Activated CD4-positive, alpha-beta T cell treated with anti-CD3 and anti-CD28 coated beads, Interleukin-2, Interleukin-6, amounts not matched to agents 100 ng/mL and 50 ng/mL, durations not matched to agents 16 hours and 8 hours (primary cell): Measurements from ENCODE around the gene B4GALT3.

ENCODE experiments used
- DNase-seq: peaks from one replicate; pipeline ENCODE4 v3.0.0-alpha.2; 2020

B4GALT3 gene

DNA sequence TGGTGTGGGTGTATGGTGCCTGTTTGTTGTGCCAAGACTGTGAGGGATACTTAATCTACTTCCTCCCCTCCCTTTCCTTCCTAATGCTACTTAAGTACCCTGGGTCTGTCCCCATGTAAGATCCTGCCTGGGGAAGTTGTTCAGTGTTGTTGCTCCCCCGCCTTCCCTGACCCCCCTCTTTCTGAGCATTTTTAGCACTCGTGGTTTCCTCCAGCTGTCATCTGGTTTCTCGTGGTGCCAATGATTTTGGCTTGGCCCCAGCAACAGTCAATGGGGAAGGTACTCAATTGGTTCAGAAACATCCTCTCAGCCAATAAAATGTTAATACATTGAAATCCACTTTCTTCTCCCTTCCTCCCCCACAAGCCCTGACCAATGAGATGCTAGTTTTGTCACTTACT, 8.0 kb upstream of the B4GALT3 start:
- peak; percentile 87 for DNase-seq

DNA sequence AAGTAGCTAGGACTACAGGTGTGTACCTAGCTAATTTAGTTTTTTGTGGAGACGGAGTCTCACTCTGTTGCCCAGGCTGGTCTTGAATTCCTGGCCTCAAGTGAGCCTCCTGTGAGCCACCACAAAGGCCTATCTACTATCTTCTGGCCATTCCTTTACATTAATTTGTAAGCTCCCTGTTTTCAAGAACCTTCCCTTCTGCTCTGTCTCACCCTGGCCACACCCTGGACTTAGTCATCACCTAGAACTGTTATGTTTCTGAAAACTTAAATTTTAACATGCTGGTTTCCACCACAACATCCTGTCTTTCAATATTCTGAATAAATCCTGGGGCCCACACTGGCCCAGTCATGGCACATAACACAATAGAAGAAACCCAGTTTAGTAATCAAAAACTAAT, 4.9 kb upstream of the B4GALT3 start:
- DNase-seq: peak; percentile 87

GRCh38 chr1:161180639-161181038, 3.3 kb upstream of the B4GALT3 start:
- peak; percentile 42 for DNase-seq

- no peak for DNase-seq
Measured at GRCh38 chr1:161179698-161180097, 2.4 kb upstream of the B4GALT3 start.

DNA sequence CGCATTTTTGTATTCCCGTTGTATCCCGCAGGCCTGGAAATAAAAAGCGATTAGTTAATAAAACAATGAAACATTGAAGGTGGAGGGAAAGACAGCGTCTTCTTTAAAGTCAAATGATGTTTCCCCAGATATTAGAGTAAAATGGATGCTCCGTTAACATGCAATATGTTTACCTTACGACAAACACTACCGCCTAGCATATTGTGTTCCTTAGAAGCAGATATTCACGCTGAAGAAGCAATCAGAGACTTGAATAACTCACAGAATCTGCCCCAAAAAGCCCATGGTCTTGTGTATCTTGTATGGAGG, 583 bp upstream of the B4GALT3 start:
- DNase-seq: no peak

GRCh38 chr1:161176468-161177111, 717 bp downstream of the B4GALT3 start:
- DNase-seq: no peak

GRCh38 chr1:161175771-161176453, 1.4 kb downstream of the B4GALT3 start:
- no peak for DNase-seq

DNA sequence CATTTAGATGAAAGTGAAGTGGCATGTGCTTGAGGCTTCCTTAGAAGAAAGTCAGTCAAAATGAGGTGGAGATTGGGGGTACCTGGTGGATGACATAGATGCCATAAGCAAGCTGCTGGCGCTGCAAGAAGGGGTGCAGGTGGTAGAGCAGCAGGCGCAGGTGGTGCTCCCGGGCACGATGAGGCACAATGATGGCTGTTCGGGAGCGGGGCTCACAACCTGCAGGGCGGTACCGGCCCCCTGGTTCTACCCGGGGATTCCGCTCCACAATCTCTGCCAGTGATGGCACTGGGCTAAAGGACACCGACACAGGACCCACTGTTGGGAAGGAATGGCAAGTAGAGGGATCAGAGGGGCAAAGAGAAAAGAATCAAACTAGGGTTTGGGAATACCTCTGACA, 2.4 kb downstream of the B4GALT3 start:
- DNase-seq: no peak

GRCh38 chr1:161173711-161174110, 3.6 kb downstream of the B4GALT3 start:
- no peak for DNase-seq

DNA sequence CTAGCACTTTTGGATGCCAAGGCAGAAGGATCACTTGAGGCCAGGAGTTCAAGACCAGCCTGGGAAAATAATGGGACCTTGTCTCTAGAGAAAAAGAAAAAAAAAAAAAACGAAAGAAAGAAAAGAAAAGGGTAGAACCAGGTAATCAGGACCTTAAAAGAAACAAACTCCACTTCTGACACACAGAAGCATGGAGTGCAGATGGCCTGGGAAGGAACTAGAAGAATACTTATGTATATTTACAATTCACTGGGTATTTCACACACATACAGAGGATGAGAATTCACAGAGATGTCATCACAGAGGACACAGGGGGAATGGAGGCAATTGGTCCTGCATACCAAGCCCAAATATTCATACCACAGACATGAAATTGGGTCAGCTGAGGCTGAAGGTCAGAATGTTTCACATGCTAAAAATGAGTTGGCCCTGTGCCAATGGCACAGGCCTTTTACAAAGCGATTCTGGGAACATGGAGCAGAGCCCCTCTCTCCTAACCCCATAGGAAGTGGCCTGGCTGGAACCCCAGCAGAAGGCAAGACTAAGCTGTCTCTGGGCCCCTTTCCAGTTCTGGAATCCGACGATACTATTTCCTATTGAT, 4.4 kb downstream of the B4GALT3 start:
- no peak for DNase-seq

DNA sequence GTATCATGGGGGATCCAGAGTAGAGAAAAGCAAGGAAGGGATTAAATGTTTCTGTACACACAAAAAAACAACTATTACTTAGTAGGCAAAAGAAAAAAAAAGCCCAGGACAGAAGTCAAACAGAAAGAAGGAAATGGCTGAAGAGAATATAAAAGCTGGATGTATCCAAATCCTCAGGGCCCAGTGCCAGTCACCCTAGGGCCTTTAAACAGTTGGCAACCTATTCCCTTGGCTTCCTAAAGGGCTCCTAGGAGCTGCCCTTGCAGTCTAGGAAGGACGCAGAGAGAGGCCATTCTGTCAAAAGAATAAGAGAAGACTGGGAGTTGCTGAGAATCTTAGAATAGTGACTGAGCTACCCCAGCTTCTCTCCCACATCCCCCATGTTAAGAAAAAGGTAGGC, 5.0 kb downstream of the B4GALT3 start:
- DNase-seq: no peak

DNA sequence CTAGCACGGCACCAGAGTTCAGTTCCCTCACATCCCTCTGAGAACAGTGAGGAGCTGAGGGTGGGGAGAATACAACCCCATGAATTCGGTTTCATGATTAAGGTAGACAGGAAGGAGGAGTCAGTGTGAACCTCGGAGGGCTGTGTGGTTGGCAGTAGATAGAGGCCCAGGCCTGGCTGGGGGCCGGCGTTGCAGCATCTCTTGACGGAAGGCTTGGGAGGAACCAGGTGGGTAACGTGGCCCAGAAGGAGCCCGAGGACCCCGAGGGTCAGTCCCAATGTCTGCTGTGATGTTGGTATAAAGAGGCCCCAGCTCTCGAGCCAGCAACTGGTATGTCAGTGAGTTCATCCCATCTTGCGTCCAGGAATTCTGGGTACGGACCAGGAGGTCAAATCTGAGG, 5.6 kb downstream of the B4GALT3 start:
- no peak for DNase-seq

DNA sequence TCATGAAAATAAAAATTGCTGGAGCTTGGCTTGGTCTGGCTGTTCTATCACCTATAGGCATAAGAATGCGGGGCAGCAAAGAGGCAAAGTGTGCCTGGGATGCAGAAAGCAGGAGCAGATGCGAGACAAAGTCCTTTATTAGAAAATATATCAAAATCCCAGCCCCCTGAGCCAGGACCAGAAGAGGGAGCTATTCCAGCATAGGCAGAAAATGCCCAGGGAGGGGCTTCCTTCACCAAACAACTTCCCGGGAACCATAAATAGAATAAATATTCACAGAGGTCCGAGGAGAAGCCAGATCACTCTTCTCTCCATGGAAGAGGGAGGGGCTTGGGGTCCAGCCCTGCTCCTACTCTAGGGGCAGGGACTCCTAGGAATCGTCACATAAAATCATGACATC, 6.1 kb downstream of the B4GALT3 start:
- DNase-seq: no peak

- DNase-seq: no peak
Measured at GRCh38 chr1:161168906-161169305, 8.4 kb downstream of the B4GALT3 start.

DNA sequence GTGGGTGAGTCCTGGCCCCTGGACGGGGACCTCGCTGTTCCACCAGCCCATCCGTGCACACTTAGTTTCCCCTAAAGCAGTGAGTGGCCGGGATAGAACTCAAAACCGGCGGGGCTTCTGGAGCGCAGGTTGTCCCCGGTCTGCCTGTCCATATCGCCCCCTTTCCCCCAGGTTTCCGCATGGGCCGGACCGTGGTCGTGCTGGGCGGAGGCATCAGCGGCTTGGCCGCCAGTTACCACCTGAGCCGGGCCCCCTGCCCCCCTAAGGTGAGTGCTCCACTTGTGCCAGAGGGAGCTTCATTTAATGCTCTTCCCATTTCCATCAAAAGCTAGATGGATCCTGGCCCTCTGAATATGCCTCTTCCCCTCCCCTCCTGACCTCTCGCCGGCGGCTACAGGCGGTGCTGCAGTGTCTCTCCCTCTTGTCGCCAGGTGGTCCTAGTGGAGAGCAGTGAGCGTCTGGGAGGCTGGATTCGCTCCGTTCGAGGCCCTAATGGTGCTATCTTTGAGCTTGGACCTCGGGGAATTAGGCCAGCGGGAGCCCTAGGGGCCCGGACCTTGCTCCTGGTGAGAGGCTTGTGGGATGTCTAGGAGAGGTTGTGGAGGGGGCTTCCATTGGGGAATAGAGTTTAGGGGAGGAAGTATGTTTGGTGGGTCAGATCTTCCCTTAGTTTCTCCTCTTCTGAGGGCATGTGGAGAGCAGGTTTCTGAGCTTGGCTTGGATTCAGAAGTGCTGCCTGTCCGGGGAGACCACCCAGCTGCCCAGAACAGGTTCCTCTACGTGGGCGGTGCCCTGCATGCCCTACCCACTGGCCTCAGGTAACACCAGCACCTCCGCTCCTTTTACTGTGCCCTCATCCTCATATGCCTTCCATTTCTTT, 10.4 kb downstream of the B4GALT3 start:
- peak; percentile 21 for DNase-seq

GRCh38 chr1:161165742-161166668, 11.3 kb downstream of the B4GALT3 start, which contains the start of gene PPOX:
Gene PPOX (plus strand): TSS chr1:161166426. CDS start chr1:161166848, 422 bp downstream.
- peak; percentile 97 for DNase-seq

DNA sequence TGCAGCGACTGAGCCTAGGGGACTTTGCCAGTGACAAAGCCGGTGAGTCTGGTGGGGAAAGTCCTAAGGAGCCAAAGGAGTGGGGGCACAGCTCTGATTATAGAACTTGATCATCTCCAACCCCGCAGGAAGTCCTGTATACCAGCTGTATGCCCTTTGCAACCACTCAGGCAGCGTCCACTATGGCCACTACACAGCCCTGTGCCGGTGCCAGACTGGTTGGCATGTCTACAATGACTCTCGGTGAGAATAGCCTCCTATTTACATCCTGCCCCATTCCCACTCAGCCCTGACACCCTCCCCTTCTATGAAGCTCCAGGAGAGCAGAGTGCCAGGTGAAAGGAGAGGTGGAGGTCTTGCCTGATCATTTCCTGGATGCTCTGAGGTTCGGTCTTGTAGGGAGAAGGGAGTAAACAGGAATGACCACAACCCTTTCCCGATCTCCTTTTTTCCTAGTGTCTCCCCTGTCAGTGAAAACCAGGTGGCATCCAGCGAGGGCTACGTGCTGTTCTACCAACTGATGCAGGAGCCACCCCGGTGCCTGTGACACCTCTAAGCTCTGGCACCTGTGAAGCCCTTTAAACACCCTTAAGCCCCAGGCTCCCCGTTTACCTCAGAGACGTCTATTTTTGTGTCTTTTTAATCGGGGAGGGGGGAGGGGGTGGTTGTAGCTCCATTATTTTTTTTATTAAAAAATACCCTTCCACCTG, 12.3 kb downstream of the B4GALT3 start:
- no peak for DNase-seq

- no peak for DNase-seq
Measured at GRCh38 chr1:161163793-161164192, 13.5 kb downstream of the B4GALT3 start.

DNA sequence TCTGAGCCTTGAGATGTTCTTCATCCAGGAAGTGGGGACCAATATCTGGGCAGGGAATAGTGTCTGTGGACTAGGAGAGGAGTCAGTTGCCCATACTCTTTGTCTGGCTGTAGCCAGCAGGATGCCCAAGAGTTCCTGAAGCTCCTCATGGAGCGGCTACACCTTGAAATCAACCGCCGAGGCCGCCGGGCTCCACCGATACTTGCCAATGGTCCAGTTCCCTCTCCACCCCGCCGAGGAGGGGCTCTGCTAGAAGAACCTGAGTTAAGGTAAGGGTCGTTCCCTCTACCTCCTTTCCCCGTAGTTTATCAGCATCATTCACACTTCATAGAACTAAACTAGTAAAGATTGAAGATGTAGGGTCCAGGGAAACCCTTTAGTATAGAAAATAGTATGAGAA, 14.5 kb downstream of the B4GALT3 start:
- DNase-seq: no peak

- no peak for DNase-seq
Measured at GRCh38 chr1:161162052-161162451, 15.3 kb downstream of the B4GALT3 start.

- DNase-seq: no peak
Measured at GRCh38 chr1:161161652-161162051, 15.7 kb downstream of the B4GALT3 start.

DNA sequence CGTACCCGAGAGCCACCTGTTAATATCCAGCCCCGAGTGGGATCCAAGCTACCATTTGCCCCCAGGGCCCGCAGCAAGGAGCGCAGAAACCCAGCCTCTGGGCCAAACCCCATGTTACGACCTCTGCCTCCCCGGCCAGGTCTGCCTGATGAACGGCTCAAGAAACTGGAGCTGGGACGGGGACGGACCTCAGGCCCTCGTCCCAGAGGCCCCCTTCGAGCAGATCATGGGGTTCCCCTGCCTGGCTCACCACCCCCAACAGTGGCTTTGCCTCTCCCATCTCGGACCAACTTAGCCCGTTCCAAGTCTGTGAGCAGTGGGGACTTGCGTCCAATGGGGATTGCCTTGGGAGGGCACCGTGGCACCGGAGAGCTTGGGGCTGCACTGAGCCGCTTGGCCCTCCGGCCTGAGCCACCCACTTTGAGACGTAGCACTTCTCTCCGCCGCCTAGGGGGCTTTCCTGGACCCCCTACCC, 16.6 kb downstream of the B4GALT3 start:
- DNase-seq: no peak
